GM21717 (cell line): ENCODE results near the gene AP3B2.
"Not testable (repeated sequence)": the region's sequence is repeated elsewhere in the genome, so short reads cannot be mapped to it uniquely, and the experiment has no call there.

Source experiments
- ATAC-seq: cut with Tn5 transposase; IDR thresholded peaks from one replicate; pipeline ENCODE4 v1.9.1; 2021; ENCODE audit warnings: mild to moderate bottlenecking, moderate library complexity; ENCODE audit not compliant: unreplicated experiment

Gene AP3B2

GRCh38 chr15:82650046-82650670 is 59.5 kb downstream of the AP3B2 start:
- ATAC-seq: no peak

- no peak for ATAC-seq
Measured at GRCh38 chr15:82649226-82649999, 60.3 kb downstream of the AP3B2 start.

GRCh38 chr15:82648257-82649103 is 61.2 kb downstream of the AP3B2 start:
- no peak for ATAC-seq

GRCh38 chr15:82647835-82648256 is 61.8 kb downstream of the AP3B2 start:
- no peak for ATAC-seq

GRCh38 chr15:82647045-82647834 is 62.4 kb downstream of the AP3B2 start, which contains the start of gene CPEB1:
TSS of gene CPEB1 (minus strand) at chr15:82647363. CDS start at chr15:82628459, 18,904 bp downstream.
- no peak for ATAC-seq

GRCh38 chr15:82646250-82647044 is 63.2 kb downstream of the AP3B2 start:
- no peak for ATAC-seq

GRCh38 chr15:82644967-82645852 is 64.5 kb downstream of the AP3B2 start:
- ATAC-seq: not testable (repeated sequence)

GRCh38 chr15:82643992-82644391 is 65.7 kb downstream of the AP3B2 start:
- no peak for ATAC-seq

GRCh38 chr15:82642656-82643055 is 67.0 kb downstream of the AP3B2 start:
- ATAC-seq: no peak

- ATAC-seq: no peak
Measured at GRCh38 chr15:82641129-82641798, 68.4 kb downstream of the AP3B2 start.

- ATAC-seq: no peak
Measured at GRCh38 chr15:82640672-82641071, 69.0 kb downstream of the AP3B2 start.

- no peak for ATAC-seq
Measured at GRCh38 chr15:82635798-82636197, 73.9 kb downstream of the AP3B2 start.

- ATAC-seq: no peak
Measured at GRCh38 chr15:82630033-82630432, 79.6 kb downstream of the AP3B2 start.

GRCh38 chr15:82625136-82625535 is 84.5 kb downstream of the AP3B2 start:
- ATAC-seq: no peak

GRCh38 chr15:82624438-82624837 is 85.2 kb downstream of the AP3B2 start:
- ATAC-seq: no peak

GRCh38 chr15:82624008-82624407 is 85.7 kb downstream of the AP3B2 start:
- ATAC-seq: no peak

GRCh38 chr15:82621970-82622369 is 87.7 kb downstream of the AP3B2 start:
- no peak for ATAC-seq

GRCh38 chr15:82613747-82614146 is 95.9 kb downstream of the AP3B2 start:
- ATAC-seq: no peak
